Uterus (tissue), 2 donors: ENCODE data around the gene SUPT6H.

Experiments used
- POLR2A ChIP-seq, 2 donors: fragments of 450-650 bp; IDR thresholded peaks; one replicate each; pipeline ENCODE4 v1.6.1; 2016; ENCODE audit warnings: antibody characterized with exemption in 2 of 2, mild to moderate bottlenecking in 1 of 2, moderate library complexity in 1 of 2
- TF ChIP-seq, protein P1 (sequence below), 4 experiments: fragments of 200-600 bp in 2 of 4; fragments of 450-650 bp in 2 of 4; sonication (generic) in 2 of 4; IDR thresholded peaks; one replicate each; pipeline ENCODE4 v1.5.1; 2016 to 2019; ENCODE audit warnings: antibody characterized with exemption in 4 of 4, mild to moderate bottlenecking in 2 of 4, moderate library complexity in 1 of 4

- TF ChIP-seq, protein P1, sequence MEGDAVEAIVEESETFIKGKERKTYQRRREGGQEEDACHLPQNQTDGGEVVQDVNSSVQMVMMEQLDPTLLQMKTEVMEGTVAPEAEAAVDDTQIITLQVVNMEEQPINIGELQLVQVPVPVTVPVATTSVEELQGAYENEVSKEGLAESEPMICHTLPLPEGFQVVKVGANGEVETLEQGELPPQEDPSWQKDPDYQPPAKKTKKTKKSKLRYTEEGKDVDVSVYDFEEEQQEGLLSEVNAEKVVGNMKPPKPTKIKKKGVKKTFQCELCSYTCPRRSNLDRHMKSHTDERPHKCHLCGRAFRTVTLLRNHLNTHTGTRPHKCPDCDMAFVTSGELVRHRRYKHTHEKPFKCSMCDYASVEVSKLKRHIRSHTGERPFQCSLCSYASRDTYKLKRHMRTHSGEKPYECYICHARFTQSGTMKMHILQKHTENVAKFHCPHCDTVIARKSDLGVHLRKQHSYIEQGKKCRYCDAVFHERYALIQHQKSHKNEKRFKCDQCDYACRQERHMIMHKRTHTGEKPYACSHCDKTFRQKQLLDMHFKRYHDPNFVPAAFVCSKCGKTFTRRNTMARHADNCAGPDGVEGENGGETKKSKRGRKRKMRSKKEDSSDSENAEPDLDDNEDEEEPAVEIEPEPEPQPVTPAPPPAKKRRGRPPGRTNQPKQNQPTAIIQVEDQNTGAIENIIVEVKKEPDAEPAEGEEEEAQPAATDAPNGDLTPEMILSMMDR (IDR thresholded peaks at IDR 0.05) = no peak
- TF ChIP-seq POLR2A (IDR thresholded peaks at IDR 0.05) = no peak
Measured at GRCh38 chr17:28655160-28655559, 6.8 kb upstream of the SUPT6H start.
